GM21717 (cell line): ENCODE results near the gene AMIGO1.

Experiments
- ATAC-seq: cut with Tn5 transposase; IDR thresholded peaks from one replicate; pipeline ENCODE4 v1.9.1; 2021; ENCODE audit warnings: mild to moderate bottlenecking, moderate library complexity; ENCODE audit not compliant: unreplicated experiment

Gene AMIGO1

GRCh38 chr1:109457819-109458218 is 51.7 kb downstream of the AMIGO1 start:
- ATAC-seq: no peak

GRCh38 chr1:109454497-109455133 is 54.9 kb downstream of the AMIGO1 start:
- ATAC-seq: no peak
